Measurements from ENCODE around the gene GATAD2A.
"Not testable (repeated sequence)": the region's sequence is repeated elsewhere in the genome, so short reads cannot be mapped to it uniquely, and the experiment has no call there.

The GATAD2A gene

GRCh38 chr19:19372656-19373416 is 32.6 kb upstream of the GATAD2A start:
- Histone ChIP-seq H3K9me3 (ENCODE audit: insufficient read depth, low read length) (no peaks in the 10 kb centered on the region), H3K79me2 (ENCODE audit: low read length) (no peaks in the 10 kb centered on the region), H3K27ac (ENCODE audit: low read length) (no peak overlapping the region), H4K20me1 (ENCODE audit: insufficient read depth, low read length) (no peaks in the 10 kb centered on the region), H3K4me3 (ENCODE audit: low read length) (peak overlapping the region; percentile 54), H3K27me3 (ENCODE audit: low read depth, low read length) (no peaks in the 10 kb centered on the region), H3K9ac (ENCODE audit: low read length) (no peak overlapping the region), H3K4me1 (ENCODE audit: low read length) (peaks cover 6% of the 10 kb centered on the region), H3K4me2 (ENCODE audit: low read length) (peak overlapping the region; percentile 61), H3K36me3 (replicated peaks; ENCODE audit: low read depth, low read length) (no peaks in the 10 kb centered on the region), H2AFZ (ENCODE audit: low read depth, low read length) (peak overlapping the region; percentile 99)
- no peak for TF ChIP-seq EZH2phosphoT487 (IDR thresholded peaks at IDR 0.05; ENCODE audit: low read depth)
- TF ChIP-seq CTCF (IDR thresholded peaks at IDR 0.05; ENCODE audit: low read depth, low read length), result no peak

GRCh38 chr19:19379527-19379926 is 25.9 kb upstream of the GATAD2A start:
- H3K36me3 ChIP-seq (replicated peaks; ENCODE audit: low read depth, low read length), result no peaks in the 10 kb centered on the region
- H2AFZ ChIP-seq (ENCODE audit: low read depth, low read length), result no peak overlapping the region
- H3K27ac ChIP-seq (ENCODE audit: low read length), result no peak overlapping the region
- no peaks in the 10 kb centered on the region for H3K9me3 ChIP-seq (ENCODE audit: insufficient read depth, low read length)
- H3K4me3 ChIP-seq (ENCODE audit: low read length), result no peak overlapping the region
- H3K4me2 ChIP-seq (ENCODE audit: low read length), result no peak overlapping the region
- peaks cover 8% of the 10 kb centered on the region for H3K4me1 ChIP-seq (ENCODE audit: low read length)
- H3K79me2 ChIP-seq (ENCODE audit: low read length), result no peaks in the 10 kb centered on the region
- H3K27me3 ChIP-seq (ENCODE audit: low read depth, low read length), result no peaks in the 10 kb centered on the region
- H4K20me1 ChIP-seq (ENCODE audit: insufficient read depth, low read length), result no peaks in the 10 kb centered on the region
- H3K9ac ChIP-seq (ENCODE audit: low read length), result no peak overlapping the region
- no peak for TF ChIP-seq CTCF (IDR thresholded peaks at IDR 0.05; ENCODE audit: low read depth, low read length)
- no peak for TF ChIP-seq EZH2phosphoT487 (IDR thresholded peaks at IDR 0.05; ENCODE audit: low read depth)

GRCh38 chr19:19380316-19380715 is 25.2 kb upstream of the GATAD2A start:
- not testable (repeated sequence) for H2AFZ ChIP-seq (ENCODE audit: low read depth, low read length); H3K9ac ChIP-seq (ENCODE audit: low read length); H4K20me1 ChIP-seq (ENCODE audit: insufficient read depth, low read length); H3K27me3 ChIP-seq (ENCODE audit: low read depth, low read length); H3K79me2 ChIP-seq (ENCODE audit: low read length); H3K4me2 ChIP-seq (ENCODE audit: low read length); H3K4me3 ChIP-seq (ENCODE audit: low read length); H3K36me3 ChIP-seq (replicated peaks; ENCODE audit: low read depth, low read length); H3K9me3 ChIP-seq (ENCODE audit: insufficient read depth, low read length); H3K27ac ChIP-seq (ENCODE audit: low read length)
- H3K4me1 ChIP-seq (ENCODE audit: low read length), result peaks cover 12% of the 10 kb centered on the region

- TF ChIP-seq CTCF (IDR thresholded peaks at IDR 0.05; ENCODE audit: low read depth, low read length) (no peak), EZH2phosphoT487 (IDR thresholded peaks at IDR 0.05; ENCODE audit: low read depth) (no peak)
- Histone ChIP-seq H3K4me2 (ENCODE audit: low read length) (0 out of 2 replicates have a peak overlapping the region, but pooled peaks have one; percentile 1), H3K4me1 (ENCODE audit: low read length) (peaks cover 12% of the 10 kb centered on the region)
Measured at GRCh38 chr19:19381007-19381926, 24.2 kb upstream of the GATAD2A start.

More at GRCh38 chr19:19381007-19381926, 24.2 kb upstream of the GATAD2A start:
- Histone ChIP-seq H3K9me3 (ENCODE audit: insufficient read depth, low read length) (no peaks in the 10 kb centered on the region), H3K79me2 (ENCODE audit: low read length) (peaks cover 2% of the 10 kb centered on the region), H3K36me3 (replicated peaks; ENCODE audit: low read depth, low read length) (no peaks in the 10 kb centered on the region), H4K20me1 (ENCODE audit: insufficient read depth, low read length) (no peaks in the 10 kb centered on the region), H3K27ac (ENCODE audit: low read length) (no peak overlapping the region), H2AFZ (ENCODE audit: low read depth, low read length) (no peak overlapping the region), H3K4me3 (ENCODE audit: low read length) (no peak overlapping the region), H3K9ac (ENCODE audit: low read length) (no peak overlapping the region), H3K27me3 (ENCODE audit: low read depth, low read length) (no peaks in the 10 kb centered on the region)
